H1 (cell line): ENCODE data around the gene ZNF429. TPM values are rescaled to one million over a fixed set of nuclear protein-coding genes. Genes with fewer than 3 reads are reported as not detected.

Source experiments
- CTCF ChIA-PET: fragments of 300-600 bp; sonication (Branson Sonifier 250); formaldehyde crosslinking; loops from one replicate; lab custom pipeline; 2021; ENCODE audit not compliant: partially characterized antibody; lab: Charles Lee
- POLR2A ChIA-PET: fragments of 300-600 bp; sonication (Branson Sonifier 250); formaldehyde crosslinking; loops from one replicate; lab custom pipeline; 2021; ENCODE audit warnings: inconsistent platforms; ENCODE audit not compliant: partially characterized antibody; lab: Charles Lee
- DNase-seq, 2 experiments: peaks; one replicate each; pipeline versions ENCODE4 v3.0.0 to v3.0.0-alpha.2; 2010 to 2022; ENCODE audit warnings: low spot score in 2 of 2, low read depth in 1 of 2, mixed read lengths in 1 of 2
- FAIRE-seq: peaks from 2 replicates; lab custom pipeline; 2011; peaks lifted over from hg19 to GRCh38; lab: Jason Lieb, UNC
- H2AFZ ChIP-seq: 2 replicates; pipeline ENCODE4 v1.8.1; 2012; ENCODE audit warnings: low read length, inconsistent platforms
- H2AK5ac ChIP-seq: 2 replicates; pipeline ENCODE4 v1.6.1; 2013; ENCODE audit warnings: low read depth, low read length
- H2BK120ac ChIP-seq: replicated peaks from 2 replicates; pipeline ENCODE3; 2013; ENCODE audit warnings: low read depth, low read length, inconsistent platforms
- H2BK12ac ChIP-seq: 2 replicates; pipeline ENCODE4 v1.6.1; 2013; ENCODE audit warnings: low read depth, low read length
- H2BK15ac ChIP-seq: 2 replicates; pipeline ENCODE4 v1.6.1; 2013; ENCODE audit warnings: low read length
- H2BK20ac ChIP-seq: 2 replicates; pipeline ENCODE4 v1.6.1; 2013; ENCODE audit warnings: low read length
- H2BK5ac ChIP-seq: 2 replicates; pipeline ENCODE4 v1.6.1; 2013; ENCODE audit warnings: low read depth, low read length
- H3K14ac ChIP-seq: 2 replicates; pipeline ENCODE4 v1.6.1; 2013; ENCODE audit warnings: inconsistent platforms; ENCODE audit not compliant: insufficient read length
- H3K18ac ChIP-seq: 2 replicates; pipeline ENCODE4 v1.6.1; 2013; ENCODE audit warnings: low read length; ENCODE audit errors: extremely low read depth
- H3K23ac ChIP-seq: 2 replicates; pipeline ENCODE4 v1.6.1; 2013; ENCODE audit warnings: inconsistent platforms; ENCODE audit not compliant: insufficient read length
- H3K23me2 ChIP-seq: 2 replicates; pipeline ENCODE4 v1.6.1; 2013; ENCODE audit warnings: low read depth, low read length
- H3K27ac ChIP-seq: 2 replicates; pipeline ENCODE4 v1.6.1; 2011; ENCODE audit warnings: low read depth, low read length, inconsistent platforms
- H3K27me3 ChIP-seq, 4 experiments: replicated peaks in 1 of 4; 1 replicate in 1 of 4; 2 replicates in 3 of 4; pipeline versions ENCODE4 v1.6.1 to v1.8.1; 2011 to 2013; ENCODE audit warnings: low read length in 3 of 4, mild to moderate bottlenecking in 3 of 4, inconsistent platforms in 2 of 4, mixed read lengths in 2 of 4, moderate library complexity in 1 of 4; ENCODE audit not compliant: control insufficient read depth in 3 of 4, insufficient read depth in 3 of 4; ENCODE audit errors: extremely low read depth in 1 of 4
- H3K36me3 ChIP-seq, 4 experiments: 2 replicates each; pipeline versions ENCODE4 v1.6.1 to v1.8.1; 2011 to 2013; ENCODE audit warnings: mild to moderate bottlenecking in 4 of 4, low read length in 3 of 4, moderate library complexity in 2 of 4, control low read depth in 1 of 4, inconsistent platforms in 1 of 4; ENCODE audit not compliant: insufficient read depth in 4 of 4, control insufficient read depth in 2 of 4
- H3K4ac ChIP-seq: replicated peaks from 2 replicates; pipeline ENCODE3; 2013; ENCODE audit warnings: low read length, low read depth, mixed read lengths, inconsistent platforms; ENCODE audit not compliant: insufficient read length
- H3K4me1 ChIP-seq, 4 experiments: replicated peaks in 1 of 4; 1 replicate in 1 of 4; 2 replicates in 3 of 4; pipeline versions ENCODE4 v1.6.1 to v1.8.1; 2011 to 2013; ENCODE audit warnings: low read length in 3 of 4, inconsistent platforms in 2 of 4, mixed read lengths in 1 of 4; ENCODE audit not compliant: insufficient read depth in 4 of 4, control insufficient read depth in 3 of 4
- H3K4me2 ChIP-seq, 2 experiments: 2 replicates each; pipeline versions ENCODE4 v1.6.1 to v1.8.1; 2011 to 2013; ENCODE audit warnings: low read depth in 2 of 2, low read length in 2 of 2, control low read depth in 1 of 2, inconsistent platforms in 1 of 2, mild to moderate bottlenecking in 1 of 2; ENCODE audit not compliant: insufficient read depth in 1 of 2
- H3K4me3 ChIP-seq, 4 experiments: fragments of 200-600, 300-600 bp in 1 of 4; sonication (generic), shearing (Covaris generic), sonication (Bioruptor Twin) in 1 of 4; 2 replicates each; pipeline versions ENCODE4 v1.5.1 to v1.8.1; 2011 to 2016; ENCODE audit warnings: low read length in 4 of 4, low read depth in 3 of 4, control low read depth in 2 of 4, inconsistent platforms in 2 of 4, mild to moderate bottlenecking in 2 of 4, mixed read lengths in 1 of 4, moderate library complexity in 1 of 4; ENCODE audit not compliant: insufficient read depth in 2 of 4; ENCODE audit errors: extremely low read depth in 1 of 4
- H3K56ac ChIP-seq: replicated peaks from 2 replicates; pipeline ENCODE3; 2013; ENCODE audit warnings: low read depth, mild to moderate bottlenecking, mixed read lengths, low read length, inconsistent platforms; ENCODE audit not compliant: insufficient read length
- H3K79me1 ChIP-seq: 2 replicates; pipeline ENCODE4 v1.6.1; 2013; ENCODE audit warnings: low read depth, low read length, control low read depth
- H3K79me2 ChIP-seq, 2 experiments: 2 replicates each; pipeline versions ENCODE4 v1.6.1 to v1.8.1; 2012 to 2013; ENCODE audit warnings: low read length in 2 of 2, mild to moderate bottlenecking in 2 of 2, inconsistent platforms in 1 of 2; ENCODE audit not compliant: insufficient read depth in 2 of 2, control insufficient read depth in 1 of 2
- H3K9ac ChIP-seq, 4 experiments: replicated peaks in 1 of 4; 1 replicate in 1 of 4; 2 replicates in 3 of 4; pipeline versions ENCODE4 v1.6.1 to v1.8.1; 2011 to 2013; ENCODE audit warnings: low read depth in 3 of 4, low read length in 3 of 4, control low read depth in 2 of 4, mild to moderate bottlenecking in 2 of 4, moderate library complexity in 2 of 4, inconsistent platforms in 1 of 4; ENCODE audit errors: extremely low read depth in 1 of 4
- H3K9me3 ChIP-seq, 2 experiments: 2 replicates each; pipeline versions ENCODE4 v1.6.1 to v1.8.1; 2012 to 2013; ENCODE audit warnings: mild to moderate bottlenecking in 2 of 2, moderate library complexity in 2 of 2, control low read depth in 1 of 2, inconsistent platforms in 1 of 2, low read depth in 1 of 2, low read length in 1 of 2, mixed read lengths in 1 of 2; ENCODE audit not compliant: insufficient read depth in 2 of 2
- H4K20me1 ChIP-seq, 2 experiments: replicated peaks in 1 of 2; 2 replicates each; pipeline versions ENCODE3 to v1.8.1; 2011 to 2013; ENCODE audit warnings: inconsistent platforms in 2 of 2, low read length in 2 of 2, mild to moderate bottlenecking in 1 of 2; ENCODE audit not compliant: insufficient read depth in 2 of 2, control insufficient read depth in 1 of 2
- H4K5ac ChIP-seq: 2 replicates; pipeline ENCODE4 v1.6.1; 2013; ENCODE audit warnings: low read length, low read depth, mixed read lengths, inconsistent platforms; ENCODE audit not compliant: insufficient read length
- H4K8ac ChIP-seq: 2 replicates; pipeline ENCODE4 v1.8.0; 2013; ENCODE audit warnings: mild to moderate bottlenecking, moderate library complexity, low read length, inconsistent platforms; ENCODE audit not compliant: insufficient read depth; ENCODE audit errors: extremely low read depth
- H4K91ac ChIP-seq: replicated peaks from 2 replicates; pipeline ENCODE3; 2013; ENCODE audit warnings: low read length, mixed read lengths, inconsistent platforms; ENCODE audit not compliant: insufficient read length
- CEBPB ChIP-seq: IDR thresholded peaks from 2 replicates; pipeline ENCODE4 v1.6.1; 2012; ENCODE audit warnings: low read depth, low read length
- CHD2 ChIP-seq: IDR thresholded peaks from 2 replicates; pipeline ENCODE4 v1.6.1; 2012; ENCODE audit warnings: low read length, improper control_type of control experiment
- CTCF ChIP-seq, 3 experiments: IDR thresholded peaks; 1 replicate in 2 of 3; 2 replicates in 1 of 3; pipeline versions ENCODE4 v1.5.1 to v1.6.1; 2011; ENCODE audit warnings: low read length in 3 of 3, mild to moderate bottlenecking in 3 of 3, inconsistent platforms in 2 of 3, low read depth in 1 of 3, moderate library complexity in 1 of 3; ENCODE audit not compliant: insufficient read depth in 1 of 3; ENCODE audit errors: control extremely low read depth in 1 of 3
- HDAC6 ChIP-seq: IDR thresholded peaks from one replicate; pipeline ENCODE4 v1.7.1; 2012; ENCODE audit warnings: low read depth, mild to moderate bottlenecking, inconsistent platforms, low read length, moderate library complexity
- NRF1 ChIP-seq: IDR thresholded peaks from 2 replicates; pipeline ENCODE4 v1.6.1; 2011; ENCODE audit warnings: mild to moderate bottlenecking, low read depth, low read length, improper control_type of control experiment
- PHF8 ChIP-seq: fragments of 200-600 bp; sonication (generic); conservative IDR thresholded peaks from 2 replicates; pipeline ENCODE4 v1.7.1; 2012; ENCODE audit warnings: low read depth, mild to moderate bottlenecking, inconsistent platforms, low read length, moderate library complexity
- RAD21 ChIP-seq, 2 experiments: IDR thresholded peaks in 1 of 2; conservative IDR thresholded peaks in 1 of 2; 2 replicates each; pipeline ENCODE4 v1.6.1; 2011; ENCODE audit warnings: low read depth in 2 of 2, low read length in 2 of 2, improper control_type of control experiment in 1 of 2, inconsistent platforms in 1 of 2, mild to moderate bottlenecking in 1 of 2, moderate library complexity in 1 of 2
- RBBP5 ChIP-seq: IDR thresholded peaks from 2 replicates; pipeline ENCODE4 v1.7.1; 2012; ENCODE audit warnings: low read depth, mild to moderate bottlenecking, inconsistent platforms, low read length, moderate library complexity, borderline replicate concordance
- TCF12 ChIP-seq: IDR thresholded peaks from 2 replicates; pipeline ENCODE4 v1.6.1; 2011; ENCODE audit warnings: low read depth, mild to moderate bottlenecking, low read length
- WGBS, 2 experiments: shearing (Covaris generic) in 1 of 2; methylation state at CpG; one replicate each; pipeline versions ENCODE4 v1.1.6 to v1.1.7; 2013 to 2015; ENCODE audit warnings: low lambda C conversion rate in 2 of 2, mixed read lengths in 2 of 2, inconsistent platforms in 1 of 2, low coverage in 1 of 2, missing lambda C conversion rate in 1 of 2; ENCODE audit not compliant: insufficient replicate concordance in 2 of 2, insufficient coverage in 1 of 2, insufficient read length in 1 of 2; ENCODE audit errors: extremely low coverage in 1 of 2, missing lambda C conversion rate in 1 of 2; 5-methylcytosine and 5-hydroxymethylcytosine counted together
- polyA plus RNA-seq, 7 experiments: library from polyadenylated mRNA; depleted of rRNA in 3 of 7; stranded (reverse) in 5 of 7; unstranded in 2 of 7; fragments of >200 nt in 5 of 7; fragments of 200-250 nt in 2 of 7; gene quantifications; 1 replicate in 5 of 7; 2 replicates in 1 of 7; 4 replicates in 1 of 7; pipeline versions ENCODE4 v1.2.1 to v1.2.3, GENCODE V29; 2011 to 2013; ENCODE audit warnings: missing spikeins in 2 of 7, mixed read lengths in 2 of 7
- total RNA-seq: library from RNA; stranded (reverse); fragmentation: NEBNext Ultra II Directional; extraction: Animal tissue kit (Norgen Biotek cat#: 25700); gene quantifications from 2 replicates; pipeline ENCODE4 v1.2.1, GENCODE V29; 2021

The ZNF429 gene
- total and polyA plus RNA-seq, 2 of the 8 experiments (the other 6 are each of a cell fraction or from before 2014, with no cell fraction given), result 10.9 to 15.0 TPM

- Histone ChIP-seq H3K36me3 (0 out of 8 replicates have a peak, but pooled peaks cover 0 to 5% (median 0%) of the 10 kb centered on the region in 4 experiments), H3K56ac (no peak overlapping the region), H2BK120ac (no peak overlapping the region), H4K20me1 (no peaks in the 10 kb centered on the region), H2AK5ac (no peak overlapping the region), H3K23me2 (peaks cover 7% of the 10 kb centered on the region; the same call in 1 of the 2 replicates), H4K5ac (no peak overlapping the region), H3K4me1 (peaks cover 0 to 14% (median 6%) of the 10 kb centered on the region in 4 experiments; a peak in 6 of 7 replicates), H2BK20ac (no peak overlapping the region), H2BK12ac (no peak overlapping the region), H3K9ac (no peak overlapping the region), H2AFZ (no peak overlapping the region), H3K27ac (no peak overlapping the region), H3K14ac (no peak overlapping the region), H3K79me1 (no peaks in the 10 kb centered on the region), H3K79me2 (0 out of 4 replicates have a peak, but pooled peaks cover 0 to 4% of the 10 kb centered on the region in 2 experiments), H3K4me3 (no peak overlapping the region), H3K18ac (0 out of 2 replicates have a peak overlapping the region, but pooled peaks have one; percentile 38), H4K8ac (no peak overlapping the region; the same call in 1 of the 2 replicates), H3K27me3 (peaks cover 0 to 18% (median 10%) of the 10 kb centered on the region in 4 experiments; a peak in 6 of 7 replicates), H3K4ac (no peak overlapping the region), H2BK5ac (no peak overlapping the region), H3K23ac (no peak overlapping the region), H4K91ac (no peak overlapping the region), H2BK15ac (no peak overlapping the region), H3K9me3 (no peaks in the 10 kb centered on the region), H3K4me2 (no peak overlapping the region)
- CTCF ChIA-PET, result interaction anchor here (1.3 kb wide), 1 partner anchor 30 kb away, joined by 3 read pairs; no protein-coding TSS in a partner anchor
- POLR2A ChIA-PET, result interaction anchor here (0.6 kb wide), 2 partner anchors 74 to 248 kb away, joined by 3 to 4 read pairs; partner anchors contain the start of gene ZNF43
- 86% methylated on average over 7 of the region's 7 CpGs; no CpG with 5 or more reads in 1 of the 2 experiments for WGBS, 2 experiments
- DNase-seq, result no peak
- FAIRE-seq, result no peak
- TF ChIP-seq TCF12, result no peak
- no peak for TF ChIP-seq HDAC6
- no peak for TF ChIP-seq RBBP5
- TF ChIP-seq CHD2, result no peak
- no peak for TF ChIP-seq PHF8
- no peak for TF ChIP-seq CEBPB
- TF ChIP-seq RAD21 (IDR thresholded peaks at IDR 0.05 in 1 of 2, conservative IDR thresholded peaks at IDR 0.05 in 1 of 2; ENCODE audit: low read depth in 2 of 2, low read length in 2 of 2), result no peak
- no peak for TF ChIP-seq NRF1
- no peak for TF ChIP-seq CTCF (IDR thresholded peaks at IDR 0.05; ENCODE audit: control extremely low read depth in 1 of 3, insufficient read depth in 1 of 3, low read depth in 1 of 3, low read length in 3 of 3)
These were observed 82.7 kb downstream of the ZNF429 start for GRCh38 chr19:21588065-21588601.
